Erythroblast (primary cell): ENCODE data around the gene RBP3.

Experiments used
- GATA1 ChIP-seq: IDR thresholded peaks from 2 replicates; pipeline ENCODE4 v1.6.1; 2011; ENCODE audit warnings: low read depth, mild to moderate bottlenecking, control low read depth, low read length, moderate library complexity
- POLR2A ChIP-seq: IDR thresholded peaks from 2 replicates; pipeline ENCODE4 v1.6.1; 2011; ENCODE audit warnings: mild to moderate bottlenecking, low read length

- TF ChIP-seq POLR2A (no peak), GATA1 (no peak)
Observed at GRCh38 chr10:47356708-47357107, 8.5 kb downstream of the RBP3 start.
